Stimulated activated CD8-positive, alpha-beta memory T cell treated with anti-CD3 and anti-CD28 coated beads, Interleukin-7, amount 100 ng/mL, for 24 hours (primary cell): ENCODE measurements around the gene ENO2.
A peak's percentile ranks its signal among the peaks of the same experiment; 100 is the strongest.

Source experiments
- DNase-seq: peaks from one replicate; pipeline ENCODE4 v3.0.0-alpha.2; 2020; ENCODE audit warnings: low read depth

The ENO2 gene

DNA sequence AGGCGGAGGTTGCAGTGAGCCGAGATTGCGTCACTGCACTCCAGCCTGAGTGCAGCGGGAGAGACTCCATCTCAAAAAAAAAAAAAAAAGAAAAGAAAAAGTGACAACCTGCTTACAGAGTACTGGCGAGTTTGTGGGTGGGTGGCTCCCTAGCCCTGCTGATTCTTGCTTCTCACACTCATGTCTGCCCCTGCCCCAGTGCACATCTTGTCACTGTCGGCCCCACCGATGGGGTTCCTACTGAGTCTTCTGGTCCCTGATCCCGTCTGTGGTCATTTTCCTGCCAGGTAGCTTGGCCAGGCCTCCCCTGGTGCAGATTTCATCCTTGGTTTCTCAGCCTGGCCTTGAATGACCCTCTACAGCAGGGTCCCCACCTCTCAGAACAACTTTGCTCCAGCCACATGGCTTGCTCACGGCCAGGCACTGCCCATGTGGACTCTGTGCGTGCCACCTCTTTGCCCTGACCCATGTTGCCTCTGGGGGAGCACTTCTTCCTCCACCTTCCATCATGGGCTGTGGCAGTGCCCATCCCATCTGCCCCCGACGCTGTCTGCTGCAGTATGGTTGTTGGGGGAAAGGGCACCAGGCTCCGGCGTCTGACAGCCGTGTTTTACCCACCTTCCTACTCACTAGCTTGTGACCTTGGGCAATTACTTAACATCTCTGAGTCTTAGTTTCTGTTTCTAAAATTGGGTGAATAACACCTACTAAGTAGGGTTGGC, 34.7 kb downstream of the ENO2 start:
- DNase-seq, result no peak

DNA sequence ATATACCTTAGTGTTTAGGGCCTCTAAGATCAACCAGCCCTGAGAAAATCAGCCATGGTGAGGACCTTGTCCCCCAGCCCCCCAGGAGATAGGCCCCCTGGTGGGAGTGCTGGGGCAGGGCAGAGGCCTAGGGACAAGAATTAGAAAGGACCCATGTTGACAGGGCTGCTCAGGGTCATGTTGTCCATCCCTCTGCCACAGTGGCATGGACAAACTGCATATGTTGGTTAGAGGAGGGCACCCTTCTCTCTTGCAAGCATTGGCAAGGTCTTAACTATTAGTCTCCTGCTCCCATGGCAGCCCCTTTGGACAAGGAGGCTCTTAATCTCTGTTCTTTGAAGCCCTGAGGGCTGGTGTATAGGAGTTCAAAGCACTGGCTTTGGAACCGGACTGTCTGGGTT, 36.0 kb downstream of the ENO2 start:
- DNase-seq, result no peak

DNA sequence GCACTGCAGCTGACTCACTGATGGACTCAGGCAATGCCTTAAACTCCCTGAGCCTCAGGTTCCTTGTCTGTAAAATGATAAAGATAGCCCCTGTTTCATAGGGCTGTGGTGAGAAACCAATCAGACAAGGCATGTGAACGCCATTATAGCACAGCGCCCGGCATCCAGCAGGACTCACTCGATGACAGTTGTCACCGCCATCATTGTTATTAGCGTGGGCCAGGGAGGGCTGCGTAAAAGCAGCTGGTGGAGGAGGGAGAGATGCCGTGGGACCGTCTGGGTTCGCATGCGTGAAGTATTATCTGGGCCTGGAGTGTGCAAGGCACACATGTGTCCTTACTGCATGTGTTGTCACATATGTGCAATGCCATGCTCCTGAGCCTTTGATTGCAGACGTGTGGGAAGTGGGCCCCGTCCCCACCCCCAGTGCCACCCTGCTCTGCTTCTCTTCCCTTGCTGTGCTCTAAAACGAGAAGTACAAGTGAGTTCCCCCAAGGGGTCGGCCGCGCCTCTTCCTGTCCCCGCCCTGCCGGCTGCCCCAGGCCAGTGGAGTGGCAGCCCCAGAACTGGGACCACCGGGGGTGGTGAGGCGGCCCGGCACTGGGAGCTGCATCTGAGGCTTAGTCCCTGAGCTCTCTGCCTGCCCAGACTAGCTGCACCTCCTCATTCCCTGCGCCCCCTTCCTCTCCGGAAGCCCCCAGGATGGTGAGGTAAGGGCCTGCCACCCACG, 36.6 kb downstream of the ENO2 start, which contains the start of gene PTPN6:
TSS of gene PTPN6 (plus strand) at position 546 of the 730 bp plus-strand sequence. CDS start at position 703, 157 bp downstream.
- DNase-seq, result no peak

DNA sequence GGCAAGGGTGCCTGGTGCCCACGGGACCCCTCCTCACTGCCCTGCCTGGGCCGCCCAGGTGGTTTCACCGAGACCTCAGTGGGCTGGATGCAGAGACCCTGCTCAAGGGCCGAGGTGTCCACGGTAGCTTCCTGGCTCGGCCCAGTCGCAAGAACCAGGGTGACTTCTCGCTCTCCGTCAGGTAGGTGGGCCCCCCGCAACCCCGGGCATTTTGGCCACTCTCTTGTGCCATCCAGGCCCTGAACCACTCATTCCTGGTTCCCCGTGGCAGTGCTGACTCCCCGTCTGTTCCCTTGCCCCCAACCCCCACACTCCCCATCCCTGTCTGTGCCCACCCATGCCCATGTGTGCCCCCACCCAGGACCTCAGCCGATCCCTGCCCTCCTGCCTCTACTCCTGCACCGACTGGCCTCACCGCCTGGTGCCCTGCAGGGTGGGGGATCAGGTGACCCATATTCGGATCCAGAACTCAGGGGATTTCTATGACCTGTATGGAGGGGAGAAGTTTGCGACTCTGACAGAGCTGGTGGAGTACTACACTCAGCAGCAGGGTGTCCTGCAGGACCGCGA, 37.3 kb downstream of the ENO2 start:
- no peak for DNase-seq

DNA sequence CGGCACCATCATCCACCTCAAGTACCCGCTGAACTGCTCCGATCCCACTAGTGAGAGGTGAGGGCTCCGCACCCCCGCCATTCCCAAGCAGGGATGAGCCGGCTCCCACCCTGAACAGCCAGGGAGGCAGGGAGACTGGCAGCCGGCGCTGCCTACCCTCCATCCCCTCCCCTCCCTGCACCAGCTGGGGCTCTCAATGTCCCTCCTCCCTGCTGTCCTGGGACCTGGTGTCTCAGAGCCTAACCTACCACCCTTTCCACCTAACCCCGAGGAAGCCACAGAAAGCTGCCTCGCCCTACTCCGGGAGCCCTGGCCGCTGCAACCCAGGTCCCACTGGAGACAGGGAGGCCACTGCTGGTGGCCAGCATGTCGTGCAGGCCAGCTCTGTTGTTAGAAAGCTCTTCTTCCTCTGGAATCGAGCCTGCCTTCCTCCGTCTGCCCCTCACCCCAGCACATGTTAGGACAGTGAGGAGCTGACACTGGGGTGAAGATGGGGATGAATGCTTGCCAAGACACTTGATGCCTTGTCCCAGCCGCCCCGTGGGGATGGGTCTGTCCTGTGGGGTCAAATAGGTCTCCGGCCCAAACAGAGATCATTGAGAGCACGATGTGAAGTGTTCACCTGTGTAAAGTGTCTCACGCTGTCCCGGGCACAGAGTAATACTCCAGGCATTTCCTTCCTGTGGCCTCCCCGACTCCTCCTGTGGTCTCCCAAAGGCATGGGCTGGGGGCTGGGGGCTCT, 37.9 kb downstream of the ENO2 start:
- no peak for DNase-seq

DNA sequence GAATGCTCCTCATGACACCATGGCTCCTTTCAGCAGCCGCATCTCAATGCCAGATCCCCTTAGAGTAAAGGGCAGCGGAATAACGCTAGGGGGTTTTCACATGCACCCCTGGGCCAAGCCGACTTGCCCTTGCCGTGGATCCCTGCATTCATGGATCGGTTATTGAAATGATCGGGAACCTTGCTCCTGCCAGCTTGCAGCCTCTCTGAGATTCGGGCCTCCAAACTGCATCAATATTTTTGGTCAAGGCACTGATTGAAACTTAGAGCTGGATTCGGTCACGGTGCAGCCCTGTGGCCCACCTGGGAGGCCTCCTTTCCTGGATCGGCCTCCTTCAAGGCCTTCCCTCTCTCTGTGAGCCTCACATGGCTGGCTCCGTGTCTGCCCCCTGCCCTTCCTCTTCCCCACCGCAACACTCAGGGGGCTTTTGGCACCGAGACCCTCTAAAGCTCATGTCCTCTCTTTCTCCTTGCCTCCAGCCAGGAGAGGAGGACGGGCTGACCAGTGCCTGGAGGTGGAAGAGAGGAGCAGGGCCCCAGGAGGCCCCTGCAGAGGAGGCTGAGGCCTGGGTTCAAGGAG, 38.6 kb downstream of the ENO2 start:
- DNase-seq, result no peak

DNA sequence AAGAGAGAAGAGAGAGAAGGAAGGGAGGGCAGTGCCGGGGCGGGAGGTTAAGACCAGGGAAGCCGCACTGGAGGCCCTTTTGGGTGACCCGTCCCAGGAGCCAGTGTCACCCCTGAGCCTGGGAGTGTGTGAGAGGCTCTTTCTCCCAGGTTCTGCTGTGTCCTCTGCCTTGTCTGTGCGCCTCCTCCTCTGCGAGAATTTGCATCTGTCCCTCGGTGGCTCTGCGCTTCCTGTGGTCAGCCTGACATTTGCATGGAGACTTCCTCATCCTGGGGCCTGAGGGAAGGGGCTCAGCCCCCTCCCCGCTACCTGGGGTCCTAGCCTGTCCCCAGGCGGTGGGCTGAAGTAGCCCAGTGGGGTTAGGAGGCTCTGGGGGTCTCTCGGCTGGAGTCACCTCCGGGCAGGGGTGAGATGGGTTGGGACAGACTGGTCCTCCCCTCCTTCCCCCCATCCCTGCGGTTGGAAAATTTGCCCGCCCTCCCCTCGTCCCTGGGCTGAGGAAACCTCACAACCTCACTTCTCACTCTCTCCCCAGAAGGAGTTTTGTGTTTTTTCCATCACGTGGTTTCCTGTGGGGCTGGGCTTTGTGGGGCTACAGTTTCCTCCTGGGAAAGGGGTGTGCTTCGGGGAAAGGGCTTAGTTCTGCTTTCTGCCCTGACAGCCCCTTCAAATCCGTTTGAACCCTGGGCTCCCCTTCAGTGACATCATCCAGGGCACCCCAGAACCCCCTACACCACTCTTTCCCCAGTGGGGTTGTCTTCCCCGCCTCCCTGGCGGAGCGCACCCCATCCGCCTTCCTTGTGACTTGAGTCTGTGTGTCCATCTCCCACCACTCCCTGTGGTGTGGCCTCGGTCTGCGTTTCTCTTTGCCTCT, 39.3 kb downstream of the ENO2 start:
- peak; percentile 76 for DNase-seq

DNA sequence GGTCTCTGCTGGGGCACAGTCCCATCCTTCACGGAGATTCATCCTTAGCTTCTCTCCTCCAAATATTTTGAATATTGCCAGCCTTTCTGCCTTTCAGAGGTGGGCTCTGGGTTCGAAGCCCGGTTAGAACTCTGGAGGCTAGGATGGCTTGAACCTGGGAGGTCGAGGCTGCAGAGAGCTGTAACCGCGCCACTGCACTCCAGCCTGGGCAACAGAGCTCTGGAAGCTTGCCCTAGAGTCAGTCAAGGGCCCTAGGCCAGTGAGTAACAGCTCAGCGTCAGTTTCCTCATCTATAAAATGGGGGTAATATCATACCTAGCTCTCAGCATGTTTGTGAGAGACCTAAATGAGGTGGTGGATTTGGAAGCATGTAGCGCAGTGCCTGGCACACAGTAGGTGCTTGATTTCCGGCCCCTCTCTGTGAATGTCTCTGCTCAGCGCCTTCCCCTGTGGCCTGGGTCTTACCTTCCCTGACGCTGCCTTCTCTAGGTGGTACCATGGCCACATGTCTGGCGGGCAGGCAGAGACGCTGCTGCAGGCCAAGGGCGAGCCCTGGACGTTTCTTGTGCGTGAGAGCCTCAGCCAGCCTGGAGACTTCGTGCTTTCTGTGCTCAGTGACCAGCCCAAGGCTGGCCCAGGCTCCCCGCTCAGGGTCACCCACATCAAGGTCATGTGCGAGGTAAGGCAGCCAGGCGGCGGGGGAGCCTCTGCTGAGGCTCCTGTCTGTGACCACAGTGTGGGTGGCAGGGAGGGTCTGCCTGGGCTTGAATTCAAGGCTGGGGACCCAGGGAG, 40.1 kb downstream of the ENO2 start:
- no peak for DNase-seq

DNA sequence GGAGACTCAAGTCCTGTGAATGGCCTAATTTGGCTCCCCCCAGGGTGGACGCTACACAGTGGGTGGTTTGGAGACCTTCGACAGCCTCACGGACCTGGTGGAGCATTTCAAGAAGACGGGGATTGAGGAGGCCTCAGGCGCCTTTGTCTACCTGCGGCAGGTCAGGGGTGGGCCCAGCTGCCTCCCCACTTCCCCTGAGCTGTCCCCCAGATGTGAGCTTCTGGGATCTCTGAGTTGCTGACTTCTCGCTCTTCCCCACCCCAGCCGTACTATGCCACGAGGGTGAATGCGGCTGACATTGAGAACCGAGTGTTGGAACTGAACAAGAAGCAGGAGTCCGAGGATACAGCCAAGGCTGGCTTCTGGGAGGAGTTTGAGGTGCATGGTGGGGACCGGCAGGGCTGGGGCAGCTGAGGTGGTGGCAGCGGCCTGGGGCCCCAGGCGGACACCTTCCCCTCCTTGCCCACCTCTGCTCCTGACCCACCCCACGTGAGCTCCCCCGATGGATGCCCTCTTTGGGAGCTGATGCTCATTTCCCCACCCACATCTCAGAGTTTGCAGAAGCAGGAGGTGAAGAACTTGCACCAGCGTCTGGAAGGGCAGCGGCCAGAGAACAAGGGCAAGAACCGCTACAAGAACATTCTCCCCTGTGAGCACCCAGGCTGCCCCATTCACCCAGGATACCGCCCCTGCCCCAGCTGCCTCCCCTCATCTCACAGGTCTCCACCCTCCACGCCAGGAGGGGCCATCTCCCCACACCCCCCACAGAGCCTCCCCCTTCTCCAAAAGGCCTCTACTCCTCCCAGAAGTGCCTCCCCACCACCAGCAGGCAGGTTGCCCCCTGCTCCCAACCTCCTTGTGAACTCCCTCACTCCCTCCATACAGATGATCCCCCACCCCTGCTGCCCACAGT, 41.0 kb downstream of the ENO2 start:
- no peak for DNase-seq

DNA sequence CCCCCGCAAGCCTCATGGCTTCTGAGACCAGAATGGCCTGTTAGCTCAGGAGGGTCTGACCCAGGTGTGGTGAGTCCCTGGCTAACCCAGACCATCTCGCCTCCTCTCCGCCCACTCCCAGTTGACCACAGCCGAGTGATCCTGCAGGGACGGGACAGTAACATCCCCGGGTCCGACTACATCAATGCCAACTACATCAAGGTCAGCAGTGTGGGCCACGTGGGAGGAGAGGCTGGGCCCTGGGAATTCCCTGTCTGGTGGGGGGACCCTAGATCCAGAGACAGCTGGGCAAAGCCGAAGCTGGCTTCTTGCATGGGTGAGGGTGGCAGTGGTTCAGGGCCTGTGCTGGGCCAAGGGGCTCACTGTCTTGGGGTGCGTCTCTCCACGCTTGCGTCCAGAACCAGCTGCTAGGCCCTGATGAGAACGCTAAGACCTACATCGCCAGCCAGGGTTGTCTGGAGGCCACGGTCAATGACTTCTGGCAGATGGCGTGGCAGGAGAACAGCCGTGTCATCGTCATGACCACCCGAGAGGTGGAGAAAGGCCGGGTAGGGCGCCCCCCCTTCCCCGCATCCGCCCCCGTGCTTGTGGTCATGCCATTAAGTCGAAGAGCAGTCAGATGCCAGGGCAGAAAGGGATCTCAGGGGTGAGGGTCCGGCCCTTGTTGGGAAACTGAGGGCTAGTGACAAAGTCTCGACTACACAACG, 41.8 kb downstream of the ENO2 start:
- no peak for DNase-seq

DNA sequence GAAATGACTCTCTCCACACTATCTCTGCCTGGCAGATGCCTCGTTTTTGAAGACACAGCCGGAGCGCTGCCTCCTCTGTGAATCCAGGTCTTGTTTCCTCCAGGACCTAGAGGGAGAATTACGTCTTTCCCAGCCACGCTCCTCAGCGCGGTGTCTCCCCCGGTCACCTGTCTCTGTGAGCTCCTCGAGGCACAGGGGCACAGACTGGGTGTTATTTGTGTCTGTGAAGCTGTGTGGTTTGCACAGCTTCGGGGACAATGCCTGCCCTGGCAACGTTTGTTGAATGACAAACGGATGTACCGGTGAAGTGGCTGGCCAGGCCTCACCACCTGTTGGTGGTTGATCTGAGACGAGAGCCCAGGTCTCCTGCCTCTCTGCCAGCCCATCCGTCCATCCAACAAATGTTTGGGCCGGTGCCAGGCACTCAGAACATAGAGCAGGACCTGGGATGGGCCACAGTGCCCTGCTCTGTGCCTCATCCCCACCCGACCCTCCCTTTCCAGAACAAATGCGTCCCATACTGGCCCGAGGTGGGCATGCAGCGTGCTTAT, 42.8 kb downstream of the ENO2 start:
- DNase-seq, result no peak

DNA sequence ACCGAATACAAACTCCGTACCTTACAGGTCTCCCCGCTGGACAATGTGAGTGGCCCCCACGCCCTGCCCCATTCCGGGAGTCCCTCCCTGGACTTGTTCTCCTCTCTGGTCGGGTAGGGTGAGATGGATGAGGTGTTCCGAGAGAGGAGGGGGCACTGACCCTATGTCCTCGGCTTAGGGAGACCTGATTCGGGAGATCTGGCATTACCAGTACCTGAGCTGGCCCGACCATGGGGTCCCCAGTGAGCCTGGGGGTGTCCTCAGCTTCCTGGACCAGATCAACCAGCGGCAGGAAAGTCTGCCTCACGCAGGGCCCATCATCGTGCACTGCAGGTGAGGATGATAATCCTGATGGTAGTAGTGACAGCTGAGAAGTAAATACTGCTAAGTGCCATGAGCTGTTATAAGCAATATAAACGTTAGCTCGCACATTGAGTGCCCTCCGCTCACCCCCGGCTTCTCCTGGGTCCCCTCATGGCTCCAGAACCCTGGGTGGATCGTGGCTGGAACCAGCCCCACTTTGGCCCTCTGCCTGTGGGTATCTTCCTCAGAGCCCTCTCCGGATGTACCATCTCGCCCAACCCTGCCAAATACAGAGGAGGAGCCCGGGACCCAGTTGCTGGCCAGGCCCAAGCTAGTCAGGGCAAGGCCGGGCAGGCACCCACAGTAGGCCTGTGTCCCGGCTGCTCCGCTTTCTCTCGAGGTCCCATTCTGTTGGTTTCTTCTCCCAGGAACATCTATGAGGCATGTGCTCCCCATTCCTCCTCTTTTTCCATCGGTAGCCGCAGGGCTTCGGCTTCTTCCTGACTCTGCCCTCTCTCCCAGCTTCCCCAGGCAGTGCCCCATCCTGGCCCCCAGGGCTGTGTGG, 43.6 kb downstream of the ENO2 start:
- no peak for DNase-seq

DNA sequence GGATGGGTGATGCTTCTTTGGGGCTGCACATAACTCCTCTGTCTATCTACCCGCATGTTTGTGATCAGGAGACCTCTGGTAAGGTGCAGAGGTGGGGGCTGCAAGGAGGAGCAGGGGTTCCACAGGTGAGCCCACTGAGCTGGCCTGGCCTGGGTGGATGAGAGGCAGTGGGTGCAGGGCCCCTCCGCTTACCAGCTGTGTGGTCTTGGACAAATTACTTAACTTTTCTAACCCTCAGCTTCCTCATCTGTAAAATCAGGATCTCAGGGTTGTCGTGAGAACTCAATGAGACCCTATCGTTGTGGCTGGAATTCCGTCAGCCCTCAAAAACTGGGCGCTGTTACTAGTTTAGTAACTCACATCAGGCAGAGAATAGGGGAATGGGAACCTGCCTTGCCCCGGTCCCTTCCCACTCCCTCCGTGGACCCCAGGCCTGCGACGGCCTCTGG, 44.3 kb downstream of the ENO2 start:
- no peak for DNase-seq

DNA sequence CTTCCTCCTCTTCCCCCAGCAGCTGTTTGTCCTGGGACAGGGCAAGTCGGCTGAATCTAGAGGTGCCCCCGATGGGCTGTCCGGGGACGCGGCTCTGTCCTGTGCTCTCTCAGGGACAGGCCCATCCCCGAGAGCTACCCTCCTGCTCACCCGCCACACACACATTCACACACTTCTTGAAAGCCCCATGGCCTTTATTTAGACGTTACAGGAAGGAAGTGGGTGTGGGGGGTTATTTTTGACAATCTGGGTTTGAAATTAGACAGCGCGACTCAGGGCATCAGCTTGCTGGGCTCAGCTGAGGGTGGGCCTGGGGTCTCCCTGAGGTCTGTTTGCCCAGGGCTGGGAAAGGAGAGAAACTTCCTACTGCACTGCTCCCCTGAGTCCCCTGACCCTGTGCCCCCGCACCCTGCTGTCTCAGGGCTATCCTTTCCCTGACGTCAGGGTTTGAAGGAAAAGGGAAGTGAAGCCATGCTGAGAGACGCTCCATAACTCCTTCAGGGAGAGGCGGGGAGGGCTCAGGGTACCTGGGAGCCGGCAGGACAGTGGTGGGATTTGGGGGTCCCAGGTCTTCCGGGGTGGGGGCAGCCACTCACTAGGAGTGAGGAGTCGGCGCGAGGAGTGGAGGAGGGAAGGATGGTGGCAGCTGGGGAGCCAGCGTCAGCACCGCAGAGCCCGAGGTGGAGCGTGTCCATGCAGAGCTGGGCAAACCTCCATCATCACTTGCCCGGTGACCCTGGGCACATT, 44.9 kb downstream of the ENO2 start:
- no peak for DNase-seq

DNA sequence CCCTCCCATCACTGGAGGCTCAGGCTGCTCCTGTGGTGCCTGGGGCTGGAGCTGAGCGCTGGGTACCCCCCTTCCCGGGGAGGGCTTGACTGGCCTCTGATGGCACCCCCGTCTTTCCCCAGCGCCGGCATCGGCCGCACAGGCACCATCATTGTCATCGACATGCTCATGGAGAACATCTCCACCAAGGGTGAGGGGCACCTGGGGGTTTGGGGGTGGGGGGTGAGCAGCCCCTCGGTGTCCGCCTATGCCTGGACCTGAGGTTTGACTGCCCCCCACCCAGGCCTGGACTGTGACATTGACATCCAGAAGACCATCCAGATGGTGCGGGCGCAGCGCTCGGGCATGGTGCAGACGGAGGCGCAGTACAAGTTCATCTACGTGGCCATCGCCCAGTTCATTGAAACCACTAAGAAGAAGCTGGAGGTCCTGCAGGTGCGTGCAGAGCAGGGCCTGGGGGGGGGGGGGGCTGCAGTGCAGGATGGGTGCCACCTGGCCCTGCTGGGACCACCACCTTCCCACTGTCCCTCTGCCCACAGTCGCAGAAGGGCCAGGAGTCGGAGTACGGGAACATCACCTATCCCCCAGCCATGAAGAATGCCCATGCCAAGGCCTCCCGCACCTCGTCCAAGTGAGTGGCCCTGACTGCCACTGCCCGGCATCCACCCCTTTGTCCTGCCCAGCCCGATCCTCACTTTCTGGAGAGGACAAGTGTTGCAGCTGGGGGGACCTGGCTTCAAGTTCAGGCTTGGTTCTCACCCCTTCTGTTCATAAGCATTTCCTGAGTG, 45.6 kb downstream of the ENO2 start:
- no peak for DNase-seq
